HCT116 (cell line): ENCODE results near the gene CIDEA.

Experiments used
- EZH2 ChIP-seq: fragments of 200-600 bp; sonication (generic); IDR thresholded peaks from 2 replicates; pipeline ENCODE4 v1.6.1; 2017; ENCODE audit warnings: antibody characterized with exemption, mixed run types
- EZH2phosphoT487 ChIP-seq: fragments of 200-600 bp; IDR thresholded peaks from 2 replicates; pipeline ENCODE4 v1.6.1; 2018; ENCODE audit warnings: antibody characterized with exemption, borderline replicate concordance
- JUND ChIP-seq: IDR thresholded peaks from 2 replicates; pipeline ENCODE4 v1.6.1; 2012
- YY1 ChIP-seq: IDR thresholded peaks from 2 replicates; pipeline ENCODE4 v1.6.1; 2011; ENCODE audit warnings: low read length, low read depth, moderate library complexity, mild to moderate bottlenecking; ENCODE audit not compliant: insufficient replicate concordance; ENCODE audit errors: extremely low read depth
- TF ChIP-seq, protein P1 (sequence below), 3 experiments: fragments of 200-600 bp in 1 of 3; sonication (generic) in 1 of 3; IDR thresholded peaks in 2 of 3; conservative IDR thresholded peaks in 1 of 3; 2 replicates each; pipeline ENCODE4 v1.5.1; 2012 to 2017; ENCODE audit warnings: low read depth in 2 of 3, low read length in 2 of 3, antibody characterized with exemption in 1 of 3, borderline replicate concordance in 1 of 3, control low read depth in 1 of 3, mild to moderate bottlenecking in 1 of 3, mixed read lengths in 1 of 3, mixed run types in 1 of 3, moderate library complexity in 1 of 3; ENCODE audit not compliant: insufficient read depth in 1 of 3

GRCh38 chr18:12262748-12263147, 8.6 kb downstream of the CIDEA start:
- TF ChIP-seq EZH2 (no peak), EZH2phosphoT487 (no peak), JUND (no peak), YY1 (no peak)
- TF ChIP-seq, protein P1, sequence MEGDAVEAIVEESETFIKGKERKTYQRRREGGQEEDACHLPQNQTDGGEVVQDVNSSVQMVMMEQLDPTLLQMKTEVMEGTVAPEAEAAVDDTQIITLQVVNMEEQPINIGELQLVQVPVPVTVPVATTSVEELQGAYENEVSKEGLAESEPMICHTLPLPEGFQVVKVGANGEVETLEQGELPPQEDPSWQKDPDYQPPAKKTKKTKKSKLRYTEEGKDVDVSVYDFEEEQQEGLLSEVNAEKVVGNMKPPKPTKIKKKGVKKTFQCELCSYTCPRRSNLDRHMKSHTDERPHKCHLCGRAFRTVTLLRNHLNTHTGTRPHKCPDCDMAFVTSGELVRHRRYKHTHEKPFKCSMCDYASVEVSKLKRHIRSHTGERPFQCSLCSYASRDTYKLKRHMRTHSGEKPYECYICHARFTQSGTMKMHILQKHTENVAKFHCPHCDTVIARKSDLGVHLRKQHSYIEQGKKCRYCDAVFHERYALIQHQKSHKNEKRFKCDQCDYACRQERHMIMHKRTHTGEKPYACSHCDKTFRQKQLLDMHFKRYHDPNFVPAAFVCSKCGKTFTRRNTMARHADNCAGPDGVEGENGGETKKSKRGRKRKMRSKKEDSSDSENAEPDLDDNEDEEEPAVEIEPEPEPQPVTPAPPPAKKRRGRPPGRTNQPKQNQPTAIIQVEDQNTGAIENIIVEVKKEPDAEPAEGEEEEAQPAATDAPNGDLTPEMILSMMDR (IDR thresholded peaks at IDR 0.05 in 2 of 3, conservative IDR thresholded peaks at IDR 0.05 in 1 of 3; ENCODE audit: borderline replicate concordance in 1 of 3, insufficient read depth in 1 of 3, low read depth in 2 of 3, low read length in 2 of 3): no peak
